Lung (tissue), 12 donors: ENCODE data around the gene CLDN20. TPM values are rescaled to one million over a fixed set of nuclear protein-coding genes. Genes with fewer than 3 reads are reported as not detected.

Experiments
- ATAC-seq: fragments of 200-7000 bp; cut with Tn5 transposase; one replicate; pipeline ENCODE4 v1.9.1; 2020; ENCODE audit warnings: moderate number of reproducible peaks; ENCODE audit not compliant: insufficient read depth, low FRiP score
- DNase-seq, 3 donors: peaks; one replicate each; pipeline ENCODE4 v3.0.0-alpha.2; 2013 to 2017
- H3K27ac ChIP-seq, 2 donors: one replicate each; pipeline ENCODE4 v1.5.1; 2013; ENCODE audit warnings: mild to moderate bottlenecking in 2 of 2, moderate library complexity in 2 of 2, control low read depth in 1 of 2, inconsistent platforms in 1 of 2, low read depth in 1 of 2, low read length in 1 of 2
- H3K27me3 ChIP-seq, 3 donors: one replicate each; pipeline ENCODE4 v1.5.1; 2013; ENCODE audit warnings: low read length in 2 of 3; ENCODE audit not compliant: control insufficient read depth in 3 of 3, insufficient read depth in 3 of 3
- H3K36me3 ChIP-seq, 4 donors: one replicate each; pipeline ENCODE4 v1.5.1; 2013; ENCODE audit warnings: low read length in 4 of 4, mild to moderate bottlenecking in 1 of 4, moderate library complexity in 1 of 4; ENCODE audit not compliant: control insufficient read depth in 4 of 4, insufficient read depth in 4 of 4
- H3K4me1 ChIP-seq, 5 donors: one replicate each; pipeline ENCODE4 v1.5.1; 2013; ENCODE audit warnings: low read length in 5 of 5, mild to moderate bottlenecking in 2 of 5, moderate library complexity in 1 of 5; ENCODE audit not compliant: control insufficient read depth in 5 of 5, insufficient read depth in 5 of 5
- H3K4me3 ChIP-seq: one replicate; pipeline ENCODE4 v1.5.1; 2013; ENCODE audit warnings: mild to moderate bottlenecking, control low read depth, moderate library complexity
- H3K9ac ChIP-seq, 2 donors: one replicate each; pipeline ENCODE4 v1.5.1; 2013; ENCODE audit warnings: low read length in 2 of 2, control low read depth in 1 of 2; ENCODE audit not compliant: insufficient read depth in 1 of 2
- H3K9me3 ChIP-seq, 4 donors: one replicate each; pipeline ENCODE4 v1.5.1; 2013; ENCODE audit warnings: low read length in 3 of 4, mild to moderate bottlenecking in 1 of 4, moderate library complexity in 1 of 4; ENCODE audit not compliant: control insufficient read depth in 4 of 4, insufficient read depth in 3 of 4
- CTCF ChIP-seq: IDR thresholded peaks from 2 replicates; pipeline ENCODE4 v1.5.1; 2012; ENCODE audit warnings: mild to moderate bottlenecking; ENCODE audit errors: control extremely low read depth, extremely low read depth
- WGBS, 2 donors: extraction: QIAGEN DNeasy Blood & Tissue Kit; methylation state at CpG; one replicate each; pipeline ENCODE4 v1.1.7; 2013; 5-methylcytosine and 5-hydroxymethylcytosine counted together
- polyA plus RNA-seq, 2 donors: library from polyadenylated mRNA; stranded (reverse); fragments of 200-250 nt; gene quantifications; one replicate each; pipeline ENCODE4 v1.2.1, GENCODE V29; 2013
- total RNA-seq, 2 donors: library from RNA; depleted of rRNA in 1 of 2; stranded (reverse); fragments of >200 nt in 1 of 2; gene quantifications; one replicate each; pipeline ENCODE4 v1.2.1, GENCODE V29; 2014 to 2021
- donor health status: control.
- donor health status: control.
- donor health status: Bipolar disorder and iron deficiency.
- donor health status: healthy.
- donor health status: DM: yes; HTN: yes; CAD: no.

Gene CLDN20
- total and polyA plus RNA-seq, 4 donors, result not detected

- H3K36me3 ChIP-seq, result peaks cover 4 to 16% (median 9%) of the 10 kb centered on the region in 4 donors
- 91 to 95% methylated on average over 2 of the region's 2 CpGs for WGBS, 2 donors
These were observed 43.1 kb downstream of the CLDN20 start for GRCh38 chr6:155306958-155307357.

GRCh38 chr6:155309150-155309549 lies 45.3 kb downstream of the CLDN20 start:
- H3K4me3 ChIP-seq, result no peak overlapping the region
- H3K9me3 ChIP-seq, result no peaks in the 10 kb centered on the region
- peaks cover 4 to 12% (median 7%) of the 10 kb centered on the region in 4 donors for H3K36me3 ChIP-seq
- ATAC-seq (no peak), DNase-seq (no peak)
- 97 to 98% methylated on average over 4 of the region's 4 CpGs for WGBS, 2 donors
- peaks cover 0 to 7% (median 0%) of the 10 kb centered on the region in 5 donors for H3K4me1 ChIP-seq
- TF ChIP-seq CTCF, result no peak
- no peak overlapping the region for H3K9ac ChIP-seq
- H3K27me3 ChIP-seq, result no peaks in the 10 kb centered on the region
- no peak overlapping the region for H3K27ac ChIP-seq

More at GRCh38 chr6:155306958-155307357, 43.1 kb downstream of the CLDN20 start:
- DNase-seq (no peak), ATAC-seq (no peak)
- TF ChIP-seq CTCF, result no peak
- no peak overlapping the region for H3K9ac ChIP-seq
- H3K27ac ChIP-seq, result no peak overlapping the region
- no peaks in the 10 kb centered on the region for H3K27me3 ChIP-seq
- no peaks in the 10 kb centered on the region for H3K9me3 ChIP-seq
- no peak overlapping the region for H3K4me3 ChIP-seq
- peaks cover 0 to 7% (median 0%) of the 10 kb centered on the region in 5 donors for H3K4me1 ChIP-seq

GRCh38 chr6:155310596-155310995 lies 46.8 kb downstream of the CLDN20 start:
- WGBS, 2 donors, result 56 to 77% methylated on average over 2 of the region's 2 CpGs
- Histone ChIP-seq H3K4me3 (no peak overlapping the region), H3K9me3 (no peaks in the 10 kb centered on the region), H3K4me1 (peaks cover 0 to 7% (median 3%) of the 10 kb centered on the region in 5 donors), H3K27me3 (no peaks in the 10 kb centered on the region), H3K9ac (no peak overlapping the region), H3K36me3 (peaks cover 4 to 12% (median 7%) of the 10 kb centered on the region in 4 donors), H3K27ac (no peak overlapping the region)
- DNase-seq (no peak), ATAC-seq (no peak)
- no peak for TF ChIP-seq CTCF

- Histone ChIP-seq H3K36me3 (peaks cover 4 to 12% (median 7%) of the 10 kb centered on the region in 4 donors), H3K9me3 (no peaks in the 10 kb centered on the region), H3K4me3 (no peak overlapping the region), H3K27me3 (no peaks in the 10 kb centered on the region), H3K4me1 (peaks cover 0 to 7% (median 3%) of the 10 kb centered on the region in 5 donors), H3K9ac (no peak overlapping the region), H3K27ac (no peak overlapping the region)
- WGBS, 2 donors, result 40 to 64% methylated on average over 6 of the region's 6 CpGs
- DNase-seq, result peak in 1 of 3 donors; percentile 5
- no peak for ATAC-seq
- no peak for TF ChIP-seq CTCF
These were observed 47.3 kb downstream of the CLDN20 start for GRCh38 chr6:155311086-155311485.
